ENCODE measurements around the gene ST7. TPM values are rescaled to one million over a fixed set of nuclear protein-coding genes. Genes with fewer than 3 reads are reported as not detected.

The ST7 gene
- total RNA-seq (2016; rRNA removed; fragmentation: Illumina TruSeq; extraction: Trizol) (19.4 and 23.5 TPM in 2 replicates), polyA plus RNA-seq (2011; rRNA removed) (15.4 and 17.3 TPM in 2 replicates), polyA minus RNA-seq (2011; rRNA and poly(A)+ RNA removed; ENCODE audit: low replicate concordance) (13.2 and 58.2 TPM in 2 replicates), Bru-seq, nascent RNA (percentile 78 among the genes with signal in this experiment), BruChase-seq, experiment 1, labeled RNA remaining after a 6-hour chase (percentile 73 among the genes with signal in this experiment), BruChase-seq, experiment 2, labeled RNA remaining after a 2-hour chase (percentile 76 among the genes with signal in this experiment)
- 28.3 and 28.8 TPM in 2 replicates for total RNA-seq (2016; cell fraction: cytosol; rRNA removed; fragmentation: Illumina TruSeq; extraction: Trizol; ENCODE audit: low read depth)
- 17.6 and 21.2 TPM in 2 replicates for total RNA-seq (2016; cell fraction: insoluble cytoplasmic fraction; rRNA removed; fragmentation: Illumina TruSeq; extraction: Trizol)
- total RNA-seq (2016; cell fraction: membrane; rRNA removed; fragmentation: Illumina TruSeq; extraction: Trizol), result 41.5 and 54.6 TPM in 2 replicates
- 28.2 and 31.4 TPM in 2 replicates for total RNA-seq (2016; cell fraction: nucleus; rRNA removed; fragmentation: Illumina TruSeq; extraction: Trizol)
- 9.8 and 14.0 TPM in 2 replicates for polyA plus RNA-seq (2011; cell fraction: cytosol; rRNA removed)
- 10.7 and 11.0 TPM in 2 replicates for polyA plus RNA-seq (2011; cell fraction: nucleus; rRNA removed)
- 10.8 and 12.8 TPM in 2 replicates for polyA plus RNA-seq (2012)
- 36.8 and 37.8 TPM in 2 replicates for polyA plus RNA-seq (2016; cell fraction: cytosol; fragmentation: Illumina TruSeq; extraction: Trizol; ENCODE audit: low read depth)
- polyA plus RNA-seq (2016; cell fraction: insoluble cytoplasmic fraction; fragmentation: Illumina TruSeq; extraction: Trizol; ENCODE audit: low read depth), result 22.0 and 24.7 TPM in 2 replicates
- 45.3 and 51.8 TPM in 2 replicates for polyA plus RNA-seq (2016; cell fraction: membrane; fragmentation: Illumina TruSeq; extraction: Trizol; ENCODE audit: low read depth)
- 22.5 and 23.7 TPM in 2 replicates for polyA plus RNA-seq (2016; cell fraction: nucleus; fragmentation: Illumina TruSeq; extraction: Trizol; ENCODE audit: insufficient read depth, low read depth)
- polyA minus RNA-seq (2011; cell fraction: cytosol; rRNA and poly(A)+ RNA removed), result 15.7 and 18.9 TPM in 2 replicates
- 45.2 and 45.3 TPM in 2 replicates for polyA minus RNA-seq (2011; cell fraction: nucleus; rRNA and poly(A)+ RNA removed)
- long read RNA-seq, experiment 1, partial matches to known transcripts, result 1 of 5 reads
- long read RNA-seq, experiment 1, other reads (novel, unspliced or antisense), result 2 of 5 reads
- long read RNA-seq, experiment 2, transcript ST7-208 (15 exons, 2,110 nt), result major isoform, 15 of 51 reads
- long read RNA-seq, experiment 2, transcript ST7-202 (16 exons, 2,142 nt), result minor isoform, 10 of 51 reads
- long read RNA-seq, experiment 2, partial matches to known transcripts, result 14 of 51 reads
- long read RNA-seq, experiment 2, other reads (novel, unspliced or antisense), result 9 of 51 reads

- H3K36me3 ChIP-seq (replicated peaks in 1 of 2; ENCODE audit: control insufficient read depth in 1 of 2, insufficient read depth in 2 of 2, low read length in 2 of 2), result no peaks in the 10 kb centered on the region
- H3K4me1 ChIP-seq (ENCODE audit: insufficient read depth, low read length), result peaks cover 44% of the 10 kb centered on the region
- H3K9ac ChIP-seq (ENCODE audit: insufficient read depth, low read depth, low read length), result peak within 1 kb of the TSS; percentile 98
- H3K4me3 ChIP-seq (replicated peaks in 1 of 3; ENCODE audit: insufficient read depth in 1 of 3, low read depth in 2 of 3, low read length in 3 of 3), result peak within 1 kb of the TSS; percentile 81 to 90 (median 88)
- FAIRE-seq (no peak), DNase-seq (ENCODE audit: low spot score) (peak; percentile 50), ATAC-seq (peak; percentile 66)
- H3K9me3 ChIP-seq (ENCODE audit: low read length), result no peaks in the 10 kb centered on the region
- no peaks in the 10 kb centered on the region; a peak in 1 of 5 replicates for H3K27me3 ChIP-seq (ENCODE audit: control insufficient read depth in 1 of 2, insufficient read depth in 2 of 2, low read length in 2 of 2)
- no TSS peak for BruUV-seq (replicated peaks)
- H3K4me2 ChIP-seq (ENCODE audit: low read depth, low read length), result peak within 1 kb of the TSS; percentile 100
- peak within 1 kb of the TSS; percentile 98 for H3K27ac ChIP-seq (ENCODE audit: extremely low read length, insufficient read depth, low read length)
- POLR2A ChIA-PET, result interaction anchor here (1.1 to 1.5 kb wide), 5 partner anchors 14 to 181 kb away, joined by 3 to 5 read pairs (median 4); no protein-coding TSS in a partner anchor
- H4K20me1 ChIP-seq (ENCODE audit: insufficient read depth, low read length), result no peaks in the 10 kb centered on the region
- intact Hi-C loops (cut with micrococcal nuclease; ENCODE audit: unreplicated experiment), result loop anchor here (2.0 kb wide), 1 partner anchor 23 kb away; no protein-coding TSS in a partner anchor
- peak within 1 kb of the TSS; percentile 99 for H2AFZ ChIP-seq (ENCODE audit: low read length)
- peaks cover 41% of the 10 kb centered on the region for H3K79me2 ChIP-seq (ENCODE audit: insufficient read depth, low read length)
- WGBS (ENCODE audit: low lambda C conversion rate), result 3% methylated on average over 6 of the region's 77 CpGs
- CTCF ChIA-PET (ENCODE audit: low intra/inter-chr PET ratio, low total read pairs), result no interaction called here
- in situ Hi-C loops (cut with HindIII; ENCODE audit: extremely low pct_ligation_motif_present, low pct_unique_long_range_greater_than_20kb), result no loop called here
- TF ChIP-seq SRY (CRISPR knock-in tag; IDR thresholded peaks at IDR 0.05) (no peak), ZNF878 (CRISPR knock-in tag; IDR thresholded peaks at IDR 0.05) (no peak), SRF (IDR thresholded peaks at IDR 0.05; ENCODE audit: low read depth, low read length) (no peak), ZNF33B (CRISPR knock-in tag; IDR thresholded peaks at IDR 0.05) (0 out of 2 replicates have a peak, but pooled peaks have one; percentile 28), FOXM1 (CRISPR knock-in tag; IDR thresholded peaks at IDR 0.05) (no peak), ZNF749 (CRISPR knock-in tag; IDR thresholded peaks at IDR 0.05; ENCODE audit: borderline replicate concordance) (no peak), TBL1XR1 (IDR thresholded peaks at IDR 0.05; ENCODE audit: borderline replicate concordance, low read length, partially characterized antibody) (no peak), PLRG1 (conservative IDR thresholded peaks at IDR 0.05) (no peak), ZNF614 (CRISPR knock-in tag; IDR thresholded peaks at IDR 0.05; ENCODE audit: borderline replicate concordance) (no peak), ZNF678 (CRISPR knock-in tag; IDR thresholded peaks at IDR 0.05) (no peak), NCOR1 (IDR thresholded peaks at IDR 0.05; ENCODE audit: borderline replicate concordance, low read length) (no peak), GFI1 (CRISPR knock-in tag; IDR thresholded peaks at IDR 0.05; ENCODE audit: borderline replicate concordance) (no peak), ZNF337 (CRISPR knock-in tag; IDR thresholded peaks at IDR 0.05; ENCODE audit: borderline replicate concordance, low read depth) (no peak), FOXA3 (CRISPR knock-in tag; IDR thresholded peaks at IDR 0.05) (no peak), ZNF138 (CRISPR knock-in tag; IDR thresholded peaks at IDR 0.05; ENCODE audit: low read depth) (no peak), MTA3 (CRISPR knock-in tag; IDR thresholded peaks at IDR 0.05) (no peak)
- TF ChIP-seq, protein P1, sequence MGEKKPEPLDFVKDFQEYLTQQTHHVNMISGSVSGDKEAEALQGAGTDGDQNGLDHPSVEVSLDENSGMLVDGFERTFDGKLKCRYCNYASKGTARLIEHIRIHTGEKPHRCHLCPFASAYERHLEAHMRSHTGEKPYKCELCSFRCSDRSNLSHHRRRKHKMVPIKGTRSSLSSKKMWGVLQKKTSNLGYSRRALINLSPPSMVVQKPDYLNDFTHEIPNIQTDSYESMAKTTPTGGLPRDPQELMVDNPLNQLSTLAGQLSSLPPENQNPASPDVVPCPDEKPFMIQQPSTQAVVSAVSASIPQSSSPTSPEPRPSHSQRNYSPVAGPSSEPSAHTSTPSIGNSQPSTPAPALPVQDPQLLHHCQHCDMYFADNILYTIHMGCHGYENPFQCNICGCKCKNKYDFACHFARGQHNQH (CRISPR knock-in tag; IDR thresholded peaks at IDR 0.05), result no peak
Measured at GRCh38 chr7:116953372-116953905, at the start of gene ST7. Gene ST7 (plus strand): TSS chr7:116953501. CDS start chr7:116953541, 40 bp downstream.
